ENCODE data around the gene LRIG3. TPM values are rescaled to one million over a fixed set of nuclear protein-coding genes. Genes with fewer than 3 reads are reported as not detected.
"Not testable (repeated sequence)": the region's sequence is repeated elsewhere in the genome, so short reads cannot be mapped to it uniquely, and the experiment has no call there.

The LRIG3 gene
- total RNA-seq, 2 donors from 2014 or later = 68.6 to 71.6 TPM

DNA sequence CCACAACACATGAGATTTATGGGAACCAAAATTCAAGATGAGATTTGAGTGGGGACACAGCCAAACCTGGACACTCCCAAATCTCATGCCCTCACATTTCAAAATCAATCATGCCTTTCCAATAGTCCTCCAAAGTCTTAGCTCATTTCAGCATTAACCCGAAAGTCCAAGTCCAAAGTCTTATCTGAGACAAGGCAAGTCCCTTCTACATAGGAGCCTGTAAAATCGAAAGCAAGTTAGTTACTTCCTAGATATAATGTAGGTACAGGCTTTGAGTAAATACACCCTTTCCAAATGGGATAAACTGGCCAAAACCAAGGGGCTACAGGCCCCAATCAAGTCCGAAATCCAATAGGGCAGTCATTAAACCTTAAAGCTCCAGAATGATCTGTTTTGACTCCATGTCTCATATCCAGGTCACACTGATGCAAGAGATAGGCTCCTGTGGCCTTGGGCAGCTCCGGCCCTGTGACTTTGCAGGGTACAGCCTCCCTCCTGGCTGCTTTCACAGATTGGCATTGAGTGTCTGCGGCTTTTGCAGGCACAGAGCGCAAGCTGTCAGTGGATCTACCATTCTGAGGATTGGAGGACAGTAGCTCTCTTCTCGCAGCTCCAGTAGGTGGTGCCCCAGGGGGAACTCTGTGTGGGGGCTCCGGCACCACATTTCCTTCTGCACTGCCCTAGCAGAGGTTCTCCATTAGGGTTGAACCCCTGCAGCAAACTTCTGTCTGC lies 60.1 kb downstream of the LRIG3 start:
- peaks cover 0 to 2% of the 10 kb centered on the region in 2 donors for H3K36me3 ChIP-seq (replicated peaks in 1 of 2; ENCODE audit: insufficient read depth in 1 of 2, low read depth in 2 of 2)
- H3K27ac ChIP-seq = no peak overlapping the region
- no peak for TF ChIP-seq POLR2A (IDR thresholded peaks at IDR 0.05)
- TF ChIP-seq, protein P1, sequence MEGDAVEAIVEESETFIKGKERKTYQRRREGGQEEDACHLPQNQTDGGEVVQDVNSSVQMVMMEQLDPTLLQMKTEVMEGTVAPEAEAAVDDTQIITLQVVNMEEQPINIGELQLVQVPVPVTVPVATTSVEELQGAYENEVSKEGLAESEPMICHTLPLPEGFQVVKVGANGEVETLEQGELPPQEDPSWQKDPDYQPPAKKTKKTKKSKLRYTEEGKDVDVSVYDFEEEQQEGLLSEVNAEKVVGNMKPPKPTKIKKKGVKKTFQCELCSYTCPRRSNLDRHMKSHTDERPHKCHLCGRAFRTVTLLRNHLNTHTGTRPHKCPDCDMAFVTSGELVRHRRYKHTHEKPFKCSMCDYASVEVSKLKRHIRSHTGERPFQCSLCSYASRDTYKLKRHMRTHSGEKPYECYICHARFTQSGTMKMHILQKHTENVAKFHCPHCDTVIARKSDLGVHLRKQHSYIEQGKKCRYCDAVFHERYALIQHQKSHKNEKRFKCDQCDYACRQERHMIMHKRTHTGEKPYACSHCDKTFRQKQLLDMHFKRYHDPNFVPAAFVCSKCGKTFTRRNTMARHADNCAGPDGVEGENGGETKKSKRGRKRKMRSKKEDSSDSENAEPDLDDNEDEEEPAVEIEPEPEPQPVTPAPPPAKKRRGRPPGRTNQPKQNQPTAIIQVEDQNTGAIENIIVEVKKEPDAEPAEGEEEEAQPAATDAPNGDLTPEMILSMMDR (IDR thresholded peaks at IDR 0.05) = no peak
- no peaks in the 10 kb centered on the region for H3K27me3 ChIP-seq
- peaks cover 39% of the 10 kb centered on the region for H3K4me1 ChIP-seq
- peak; percentile 50 for ATAC-seq
- H3K9me3 ChIP-seq = no peaks in the 10 kb centered on the region
- DNase-seq = peak in 2 of 4 donors; percentile 37 to 42
- intact Hi-C loops (cut with DNase I) = no loop called here
- 62 to 67% methylated on average over 8 of the region's 8 CpGs for WGBS, 2 donors
- no peak overlapping the region for H3K4me3 ChIP-seq

DNA sequence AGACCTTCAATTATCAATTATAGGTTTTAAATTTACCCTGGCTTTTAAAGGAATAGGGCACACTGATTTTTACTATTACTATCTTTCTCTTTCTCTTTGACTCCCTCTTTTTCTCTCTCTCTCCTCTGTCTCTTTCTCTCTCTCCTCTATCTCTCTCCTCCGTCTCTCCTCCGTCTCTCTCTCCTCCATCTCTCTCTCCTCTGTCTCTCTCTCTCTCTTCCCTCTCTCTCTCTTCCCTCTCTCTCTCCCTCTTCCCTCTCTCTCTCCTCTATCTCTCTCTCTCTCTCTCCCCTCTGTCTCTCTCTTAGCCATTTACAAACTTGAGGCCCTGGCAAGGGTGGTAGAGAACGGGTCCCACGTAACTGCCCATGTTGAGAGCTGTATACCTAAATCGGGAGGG lies 62.3 kb downstream of the LRIG3 start:
- no peak for DNase-seq
- no peak overlapping the region for H3K27ac ChIP-seq
- WGBS, 2 donors = 90 to 98% methylated on average over 5 of the region's 5 CpGs

DNA sequence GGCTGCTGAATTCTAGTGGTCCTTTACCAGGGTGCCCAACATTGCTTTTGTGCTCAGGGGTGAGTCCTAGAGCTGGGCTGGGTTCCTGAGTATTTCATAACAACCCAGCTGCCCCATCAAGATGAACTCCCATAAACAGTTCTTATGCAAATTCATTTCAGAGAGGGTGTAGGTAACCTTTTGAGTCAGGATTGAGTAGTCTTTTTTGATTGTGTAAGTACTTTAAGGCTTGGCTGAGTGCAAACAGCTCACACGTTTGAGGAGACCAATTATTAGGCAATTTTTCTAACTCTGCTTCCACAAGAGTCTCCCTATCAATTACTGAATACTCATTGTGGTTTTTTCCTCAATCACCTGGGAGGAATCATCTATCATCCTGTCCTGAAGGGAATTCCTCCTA lies 63.1 kb downstream of the LRIG3 start:
- intact Hi-C loops (cut with DNase I); ATAC-seq; DNase-seq; H3K9me3 ChIP-seq; H3K36me3 ChIP-seq (replicated peaks in 1 of 2; ENCODE audit: insufficient read depth in 1 of 2, low read depth in 2 of 2); H3K4me3 ChIP-seq; H3K27me3 ChIP-seq: not testable (repeated sequence)
- H3K27ac ChIP-seq = peak overlapping the region in 1 of 4 donors; percentile 36
- peaks cover 45% of the 10 kb centered on the region for H3K4me1 ChIP-seq
- WGBS, 2 donors = 7 to 10% methylated on average over 1 of the region's 1 CpG

More for the DNA sequence above, 62.3 kb downstream of the LRIG3 start:
- no peaks in the 10 kb centered on the region for H3K9me3 ChIP-seq
- H3K27me3 ChIP-seq = no peaks in the 10 kb centered on the region
- ATAC-seq = no peak
- H3K36me3 ChIP-seq (replicated peaks in 1 of 2; ENCODE audit: insufficient read depth in 1 of 2, low read depth in 2 of 2) = no peaks in the 10 kb centered on the region
- TF ChIP-seq, protein P1 (IDR thresholded peaks at IDR 0.05) = no peak
- TF ChIP-seq POLR2A (IDR thresholded peaks at IDR 0.05) = no peak
- intact Hi-C loops (cut with DNase I) = no loop called here
- H3K4me3 ChIP-seq = no peak overlapping the region
- peaks cover 45% of the 10 kb centered on the region for H3K4me1 ChIP-seq

DNA sequence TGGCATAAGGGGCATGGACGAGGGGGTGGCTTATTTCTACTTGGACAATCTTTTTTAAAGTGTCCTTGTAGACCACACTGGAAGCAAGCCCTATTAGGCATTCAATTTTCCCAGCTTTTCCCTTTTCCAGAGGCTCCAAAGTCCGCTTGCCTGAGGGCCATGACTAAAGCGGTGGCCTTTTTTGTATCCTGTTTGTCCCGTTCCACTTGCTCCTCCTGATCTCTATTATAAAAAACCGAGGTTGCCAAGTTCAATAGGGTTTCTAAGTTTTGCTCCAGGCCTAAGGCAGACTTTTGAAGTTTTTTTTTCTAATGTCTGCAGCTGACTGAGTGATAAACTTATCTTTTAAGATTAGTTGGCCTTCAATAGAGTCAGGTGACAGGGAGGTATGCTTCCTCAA lies 64.7 kb downstream of the LRIG3 start:
- H3K36me3 ChIP-seq (replicated peaks in 1 of 2; ENCODE audit: insufficient read depth in 1 of 2, low read depth in 2 of 2); H3K9me3 ChIP-seq; ATAC-seq; H3K4me3 ChIP-seq; intact Hi-C loops (cut with DNase I); H3K27me3 ChIP-seq: not testable (repeated sequence)
- 30 to 33% methylated on average over 4 to 5 of the region's 5 CpGs for WGBS, 2 donors
- Histone ChIP-seq H3K4me1 (peaks cover 38% of the 10 kb centered on the region), H3K27ac (peak overlapping the region in 2 of 4 donors; percentile 53 to 54)
- DNase-seq = peak; percentile 26 to 56 (median 34)

DNA sequence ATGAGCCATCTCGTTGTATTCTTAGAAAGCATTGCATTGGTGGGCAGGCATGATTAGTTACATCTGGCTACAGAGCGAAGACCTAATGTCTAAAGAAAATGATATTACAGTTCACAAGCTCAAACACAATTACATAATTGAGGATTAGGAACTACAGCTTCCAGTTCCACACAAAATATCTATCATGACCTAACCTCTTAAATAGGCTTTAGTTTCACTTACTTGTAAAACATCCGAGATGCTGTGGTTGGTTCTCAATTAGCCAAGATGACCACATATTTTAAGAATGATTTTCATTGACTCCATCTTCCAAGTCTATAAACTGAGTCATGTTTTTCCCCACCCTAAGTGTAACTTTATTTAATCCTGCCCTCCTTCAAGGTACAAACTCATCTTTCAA lies 69.5 kb downstream of the LRIG3 start:
- Histone ChIP-seq H3K4me3 (no peak overlapping the region), H3K27me3 (no peaks in the 10 kb centered on the region), H3K36me3 (replicated peaks in 1 of 2; ENCODE audit: insufficient read depth in 1 of 2, low read depth in 2 of 2) (no peaks in the 10 kb centered on the region), H3K9me3 (no peaks in the 10 kb centered on the region), H3K27ac (no peak overlapping the region), H3K4me1 (peaks cover 12% of the 10 kb centered on the region)
- WGBS, 2 donors = 80 to 93% methylated on average over 3 of the region's 3 CpGs
- no peak for TF ChIP-seq POLR2A (IDR thresholded peaks at IDR 0.05)
- TF ChIP-seq, protein P1 (IDR thresholded peaks at IDR 0.05) = no peak
- no peak for DNase-seq
- ATAC-seq = no peak
- intact Hi-C loops (cut with DNase I) = no loop called here
